Stimulated activated CD4-positive, alpha-beta T cell treated with anti-CD3 and anti-CD28 coated beads, Interleukin-1b, Interleukin-23, amount 100 ng/mL, for 24 hours (primary cell): ENCODE results near the gene CPNE7.
"Not testable (repeated sequence)": the region's sequence is repeated elsewhere in the genome, so short reads cannot be mapped to it uniquely, and the experiment has no call there.

Experiments used
- DNase-seq, 4 experiments: peaks; one replicate each; pipeline ENCODE4 v3.0.0-alpha.2; 2020; ENCODE audit warnings: low read depth in 4 of 4, low spot score in 1 of 4

The CPNE7 gene

GRCh38 chr16:89582614-89583196 lies 7.1 kb downstream of the CPNE7 start:
- DNase-seq, result no peak

GRCh38 chr16:89583197-89583894 lies 7.8 kb downstream of the CPNE7 start:
- DNase-seq, result no peak

- DNase-seq, result no peak
These were observed 8.5 kb downstream of the CPNE7 start for GRCh38 chr16:89583895-89584644.

- no peak for DNase-seq
These were observed 9.4 kb downstream of the CPNE7 start for GRCh38 chr16:89584768-89585549.

GRCh38 chr16:89586218-89586617 lies 10.7 kb downstream of the CPNE7 start:
- DNase-seq, result no peak

GRCh38 chr16:89586853-89587252 lies 11.3 kb downstream of the CPNE7 start:
- no peak for DNase-seq

GRCh38 chr16:89587676-89588075 lies 12.1 kb downstream of the CPNE7 start:
- DNase-seq, result not testable (repeated sequence)

- DNase-seq, result no peak
These were observed 13.0 kb downstream of the CPNE7 start for GRCh38 chr16:89588413-89589109.

GRCh38 chr16:89589241-89589926 lies 13.8 kb downstream of the CPNE7 start:
- DNase-seq, result no peak

- no peak for DNase-seq
These were observed 18.3 kb downstream of the CPNE7 start for GRCh38 chr16:89593841-89594240.

GRCh38 chr16:89595330-89596060 lies 19.9 kb downstream of the CPNE7 start:
- no peak for DNase-seq

GRCh38 chr16:89596061-89596689 lies 20.6 kb downstream of the CPNE7 start:
- DNase-seq, result no peak

- no peak for DNase-seq
These were observed 21.5 kb downstream of the CPNE7 start for GRCh38 chr16:89596957-89597649.

- DNase-seq, result no peak
These were observed 22.6 kb downstream of the CPNE7 start for GRCh38 chr16:89598199-89598598.

GRCh38 chr16:89599451-89599858 lies 23.9 kb downstream of the CPNE7 start:
- no peak for DNase-seq

GRCh38 chr16:89599902-89600301 lies 24.3 kb downstream of the CPNE7 start:
- no peak for DNase-seq

GRCh38 chr16:89600427-89600826 lies 24.9 kb downstream of the CPNE7 start:
- no peak for DNase-seq

- DNase-seq, result no peak
These were observed 25.4 kb downstream of the CPNE7 start for GRCh38 chr16:89600956-89601355.

- DNase-seq, result no peak
These were observed 26.3 kb downstream of the CPNE7 start for GRCh38 chr16:89601906-89602272.
